PFSK-1 (cell line): ENCODE data around the gene FBXW4.

Source experiments
- POLR2AphosphoS5 ChIP-seq: IDR thresholded peaks from 2 replicates; pipeline ENCODE4 v1.6.1; 2012; ENCODE audit warnings: low read depth, mild to moderate bottlenecking, control low read depth, low read length, moderate library complexity
- REST ChIP-seq, 2 experiments: IDR thresholded peaks; 2 replicates each; pipeline versions ENCODE4 v1.6.1 to v1.8.0; 2011 to 2012; ENCODE audit warnings: low read depth in 2 of 2, low read length in 2 of 2, control low read depth in 1 of 2, inconsistent platforms in 1 of 2, mild to moderate bottlenecking in 1 of 2, moderate library complexity in 1 of 2; ENCODE audit not compliant: insufficient read depth in 1 of 2
- TAF1 ChIP-seq: IDR thresholded peaks from 2 replicates; pipeline ENCODE4 v1.6.1; 2012; ENCODE audit warnings: low read length, control low read depth, borderline replicate concordance; ENCODE audit not compliant: insufficient read depth

- TF ChIP-seq TAF1 (no peak), REST (IDR thresholded peaks at IDR 0.05; ENCODE audit: insufficient read depth in 1 of 2, low read depth in 2 of 2, low read length in 2 of 2) (no peak), POLR2AphosphoS5 (no peak)
These were observed 71.4 kb downstream of the FBXW4 start for GRCh38 chr10:101623528-101623927.
